Neural cell (in vitro differentiated cells): ENCODE measurements around the gene FSTL5.

Experiments used
- EZH2 ChIP-seq: fragments of 200-600, 300-800 bp; shearing (Covaris generic), sonication (generic); IDR thresholded peaks from 2 replicates; pipeline ENCODE4 v1.6.1; 2014; ENCODE audit warnings: antibody characterized with exemption, low read length, borderline replicate concordance, mild to moderate bottlenecking; ENCODE audit not compliant: insufficient read depth, poor library complexity, severe bottlenecking
- POLR2AphosphoS5 ChIP-seq: IDR thresholded peaks from 2 replicates; pipeline ENCODE4 v1.6.1; 2012
- TF ChIP-seq, protein P1 (sequence below): fragments of 450-650 bp; IDR thresholded peaks from 2 replicates; pipeline ENCODE4 v1.5.1; 2014; ENCODE audit warnings: antibody characterized with exemption, mild to moderate bottlenecking, moderate library complexity; ENCODE audit not compliant: poor library complexity, severe bottlenecking
- TF ChIP-seq, protein P2 (sequence below): IDR thresholded peaks from 2 replicates; pipeline ENCODE4 v1.6.1; 2012; ENCODE audit warnings: borderline replicate concordance

DNA sequence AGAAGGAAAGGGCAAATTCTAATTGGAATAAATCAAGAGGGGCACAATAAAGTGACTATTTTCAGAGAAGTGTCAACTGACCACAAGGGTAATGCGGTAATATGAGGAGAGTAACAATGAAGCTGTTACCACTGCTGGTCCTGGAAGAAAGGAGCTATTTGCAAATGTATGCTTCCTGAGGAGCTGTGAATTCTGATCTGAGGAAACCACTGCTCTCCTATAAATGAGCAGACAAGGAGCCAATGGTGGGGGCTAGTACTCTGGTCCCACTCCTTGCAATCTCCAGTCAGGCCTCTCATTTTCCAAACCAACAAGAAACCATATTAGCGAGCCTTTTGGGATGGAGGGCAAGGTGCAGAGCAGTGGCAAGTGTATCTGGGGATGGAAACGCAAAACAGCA lies 770.2 kb downstream of the FSTL5 start:
- TF ChIP-seq, protein P1, sequence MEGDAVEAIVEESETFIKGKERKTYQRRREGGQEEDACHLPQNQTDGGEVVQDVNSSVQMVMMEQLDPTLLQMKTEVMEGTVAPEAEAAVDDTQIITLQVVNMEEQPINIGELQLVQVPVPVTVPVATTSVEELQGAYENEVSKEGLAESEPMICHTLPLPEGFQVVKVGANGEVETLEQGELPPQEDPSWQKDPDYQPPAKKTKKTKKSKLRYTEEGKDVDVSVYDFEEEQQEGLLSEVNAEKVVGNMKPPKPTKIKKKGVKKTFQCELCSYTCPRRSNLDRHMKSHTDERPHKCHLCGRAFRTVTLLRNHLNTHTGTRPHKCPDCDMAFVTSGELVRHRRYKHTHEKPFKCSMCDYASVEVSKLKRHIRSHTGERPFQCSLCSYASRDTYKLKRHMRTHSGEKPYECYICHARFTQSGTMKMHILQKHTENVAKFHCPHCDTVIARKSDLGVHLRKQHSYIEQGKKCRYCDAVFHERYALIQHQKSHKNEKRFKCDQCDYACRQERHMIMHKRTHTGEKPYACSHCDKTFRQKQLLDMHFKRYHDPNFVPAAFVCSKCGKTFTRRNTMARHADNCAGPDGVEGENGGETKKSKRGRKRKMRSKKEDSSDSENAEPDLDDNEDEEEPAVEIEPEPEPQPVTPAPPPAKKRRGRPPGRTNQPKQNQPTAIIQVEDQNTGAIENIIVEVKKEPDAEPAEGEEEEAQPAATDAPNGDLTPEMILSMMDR, result no peak
- TF ChIP-seq EZH2 (no peak), POLR2AphosphoS5 (no peak)
- TF ChIP-seq, protein P2, sequence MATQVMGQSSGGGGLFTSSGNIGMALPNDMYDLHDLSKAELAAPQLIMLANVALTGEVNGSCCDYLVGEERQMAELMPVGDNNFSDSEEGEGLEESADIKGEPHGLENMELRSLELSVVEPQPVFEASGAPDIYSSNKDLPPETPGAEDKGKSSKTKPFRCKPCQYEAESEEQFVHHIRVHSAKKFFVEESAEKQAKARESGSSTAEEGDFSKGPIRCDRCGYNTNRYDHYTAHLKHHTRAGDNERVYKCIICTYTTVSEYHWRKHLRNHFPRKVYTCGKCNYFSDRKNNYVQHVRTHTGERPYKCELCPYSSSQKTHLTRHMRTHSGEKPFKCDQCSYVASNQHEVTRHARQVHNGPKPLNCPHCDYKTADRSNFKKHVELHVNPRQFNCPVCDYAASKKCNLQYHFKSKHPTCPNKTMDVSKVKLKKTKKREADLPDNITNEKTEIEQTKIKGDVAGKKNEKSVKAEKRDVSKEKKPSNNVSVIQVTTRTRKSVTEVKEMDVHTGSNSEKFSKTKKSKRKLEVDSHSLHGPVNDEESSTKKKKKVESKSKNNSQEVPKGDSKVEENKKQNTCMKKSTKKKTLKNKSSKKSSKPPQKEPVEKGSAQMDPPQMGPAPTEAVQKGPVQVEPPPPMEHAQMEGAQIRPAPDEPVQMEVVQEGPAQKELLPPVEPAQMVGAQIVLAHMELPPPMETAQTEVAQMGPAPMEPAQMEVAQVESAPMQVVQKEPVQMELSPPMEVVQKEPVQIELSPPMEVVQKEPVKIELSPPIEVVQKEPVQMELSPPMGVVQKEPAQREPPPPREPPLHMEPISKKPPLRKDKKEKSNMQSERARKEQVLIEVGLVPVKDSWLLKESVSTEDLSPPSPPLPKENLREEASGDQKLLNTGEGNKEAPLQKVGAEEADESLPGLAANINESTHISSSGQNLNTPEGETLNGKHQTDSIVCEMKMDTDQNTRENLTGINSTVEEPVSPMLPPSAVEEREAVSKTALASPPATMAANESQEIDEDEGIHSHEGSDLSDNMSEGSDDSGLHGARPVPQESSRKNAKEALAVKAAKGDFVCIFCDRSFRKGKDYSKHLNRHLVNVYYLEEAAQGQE, result no peak
